ENCODE measurements around the gene TNKS1BP1.

The TNKS1BP1 gene

DNA sequence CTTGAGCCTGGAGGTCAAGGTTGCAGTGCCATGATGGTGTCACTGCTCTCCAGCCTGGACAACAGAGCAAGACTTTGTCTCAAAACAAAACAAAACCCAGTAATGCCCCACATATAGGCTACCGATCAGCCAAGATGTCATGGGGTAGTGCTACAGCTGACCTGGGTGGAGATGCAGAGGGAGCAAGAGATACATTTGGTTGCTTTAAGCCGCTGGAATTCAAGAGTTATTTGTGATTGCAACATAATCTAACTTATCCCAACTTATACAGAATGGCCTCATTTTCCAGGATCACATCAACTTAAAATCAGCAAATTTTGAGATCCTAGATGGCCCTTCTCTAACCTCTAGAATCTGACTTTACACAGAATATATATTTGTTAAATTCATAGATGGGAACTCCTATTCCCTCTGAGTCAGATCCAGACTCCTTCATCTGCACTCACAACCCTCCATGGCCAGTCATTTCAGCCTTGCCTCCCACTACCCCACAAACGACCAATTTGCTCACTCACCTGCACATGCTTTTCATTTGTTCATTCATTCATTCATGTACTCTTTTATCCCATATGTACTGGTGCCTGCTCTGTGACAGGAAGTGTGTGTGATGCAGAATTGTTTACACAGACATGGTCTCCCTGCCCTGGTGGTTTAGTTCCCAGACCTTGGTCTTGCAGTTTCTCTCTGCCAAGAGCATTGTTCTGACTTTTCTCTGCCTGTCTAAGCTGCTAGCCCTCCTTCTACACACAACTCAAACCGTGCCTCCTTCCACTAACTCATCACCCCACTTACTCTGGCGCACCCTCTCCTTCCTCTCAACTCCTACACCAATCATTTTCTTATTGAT is 63.6 kb downstream of the TNKS1BP1 start:
- Histone ChIP-seq H3K4me3 (ENCODE audit: low read depth in 1 of 2, low read length in 2 of 2) (no peak overlapping the region), H3K36me3 (ENCODE audit: control insufficient read depth in 1 of 2, insufficient read depth in 2 of 2, low read length in 2 of 2) (no peaks in the 10 kb centered on the region), H3K27ac (ENCODE audit: low read length) (no peak overlapping the region), H3K4me1 (ENCODE audit: control insufficient read depth in 1 of 2, insufficient read depth in 2 of 2, low read length in 2 of 2) (no peaks in the 10 kb centered on the region), H3K27me3 (ENCODE audit: low read depth, low read length) (no peaks in the 10 kb centered on the region), H3K9me3 (ENCODE audit: control insufficient read depth in 1 of 2, low read length in 2 of 2) (peaks cover 0 to 10% of the 10 kb centered on the region in 2 donors)

DNA sequence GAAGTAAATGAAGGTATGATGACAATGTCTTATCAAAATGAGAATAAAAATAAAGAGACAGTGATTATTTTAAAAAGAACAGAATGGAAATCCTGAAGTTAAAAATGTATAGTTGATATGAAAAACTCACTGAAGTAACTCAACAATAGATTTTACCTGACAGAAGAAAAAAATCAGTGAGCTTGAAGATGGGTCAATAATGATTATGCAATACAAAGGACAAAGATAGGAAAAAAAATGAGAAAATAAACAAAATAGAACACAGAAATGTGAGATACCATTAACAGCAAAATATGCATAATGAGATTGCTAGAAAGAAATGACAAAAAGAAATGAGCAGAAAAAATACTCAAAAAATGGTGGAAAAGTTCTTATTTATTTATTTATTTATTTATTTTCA is 68.6 kb downstream of the TNKS1BP1 start:
- peaks cover 0 to 4% of the 10 kb centered on the region in 2 donors for H3K4me1 ChIP-seq (ENCODE audit: control insufficient read depth in 1 of 2, insufficient read depth in 2 of 2, low read length in 2 of 2)
- H3K36me3 ChIP-seq (ENCODE audit: control insufficient read depth in 1 of 2, insufficient read depth in 2 of 2, low read length in 2 of 2), result peaks cover 0 to 4% of the 10 kb centered on the region in 2 donors
- H3K27ac ChIP-seq (ENCODE audit: low read length), result no peak overlapping the region
- H3K4me3 ChIP-seq (ENCODE audit: low read depth in 1 of 2, low read length in 2 of 2), result no peak overlapping the region
- peaks cover 0 to 10% of the 10 kb centered on the region in 2 donors for H3K9me3 ChIP-seq (ENCODE audit: control insufficient read depth in 1 of 2, low read length in 2 of 2)
- no peaks in the 10 kb centered on the region for H3K27me3 ChIP-seq (ENCODE audit: low read depth, low read length)

- Histone ChIP-seq H3K9me3 (ENCODE audit: control insufficient read depth in 1 of 2, low read length in 2 of 2) (peaks cover 0 to 10% of the 10 kb centered on the region in 2 donors), H3K36me3 (ENCODE audit: control insufficient read depth in 1 of 2, insufficient read depth in 2 of 2, low read length in 2 of 2) (peaks cover 0 to 4% of the 10 kb centered on the region in 2 donors), H3K27ac (ENCODE audit: low read length) (no peak overlapping the region), H3K4me1 (ENCODE audit: control insufficient read depth in 1 of 2, insufficient read depth in 2 of 2, low read length in 2 of 2) (peaks cover 0 to 4% of the 10 kb centered on the region in 2 donors), H3K27me3 (ENCODE audit: low read depth, low read length) (no peaks in the 10 kb centered on the region), H3K4me3 (ENCODE audit: low read depth in 1 of 2, low read length in 2 of 2) (no peak overlapping the region)
Observed at GRCh38 chr11:57255618-57256017, 69.1 kb downstream of the TNKS1BP1 start.

GRCh38 chr11:57254631-57255030 is 70.1 kb downstream of the TNKS1BP1 start:
- no peak overlapping the region for H3K4me3 ChIP-seq (ENCODE audit: low read depth in 1 of 2, low read length in 2 of 2)
- H3K27me3 ChIP-seq (ENCODE audit: low read depth, low read length), result no peaks in the 10 kb centered on the region
- peaks cover 0 to 10% of the 10 kb centered on the region in 2 donors for H3K9me3 ChIP-seq (ENCODE audit: control insufficient read depth in 1 of 2, low read length in 2 of 2)
- H3K27ac ChIP-seq (ENCODE audit: low read length), result no peak overlapping the region
- peaks cover 0 to 4% of the 10 kb centered on the region in 2 donors for H3K4me1 ChIP-seq (ENCODE audit: control insufficient read depth in 1 of 2, insufficient read depth in 2 of 2, low read length in 2 of 2)
- peaks cover 0 to 4% of the 10 kb centered on the region in 2 donors for H3K36me3 ChIP-seq (ENCODE audit: control insufficient read depth in 1 of 2, insufficient read depth in 2 of 2, low read length in 2 of 2)

GRCh38 chr11:57251491-57252104 is 73.2 kb downstream of the TNKS1BP1 start:
- Histone ChIP-seq H3K27me3 (ENCODE audit: low read depth, low read length) (no peaks in the 10 kb centered on the region), H3K27ac (ENCODE audit: low read length) (no peak overlapping the region), H3K9me3 (ENCODE audit: control insufficient read depth in 1 of 2, low read length in 2 of 2) (peaks cover 0 to 3% of the 10 kb centered on the region in 2 donors), H3K4me1 (ENCODE audit: control insufficient read depth in 1 of 2, insufficient read depth in 2 of 2, low read length in 2 of 2) (peaks cover 3 to 14% of the 10 kb centered on the region in 2 donors), H3K4me3 (ENCODE audit: low read depth in 1 of 2, low read length in 2 of 2) (no peak overlapping the region), H3K36me3 (ENCODE audit: control insufficient read depth in 1 of 2, insufficient read depth in 2 of 2, low read length in 2 of 2) (peaks cover 0 to 4% of the 10 kb centered on the region in 2 donors)

DNA sequence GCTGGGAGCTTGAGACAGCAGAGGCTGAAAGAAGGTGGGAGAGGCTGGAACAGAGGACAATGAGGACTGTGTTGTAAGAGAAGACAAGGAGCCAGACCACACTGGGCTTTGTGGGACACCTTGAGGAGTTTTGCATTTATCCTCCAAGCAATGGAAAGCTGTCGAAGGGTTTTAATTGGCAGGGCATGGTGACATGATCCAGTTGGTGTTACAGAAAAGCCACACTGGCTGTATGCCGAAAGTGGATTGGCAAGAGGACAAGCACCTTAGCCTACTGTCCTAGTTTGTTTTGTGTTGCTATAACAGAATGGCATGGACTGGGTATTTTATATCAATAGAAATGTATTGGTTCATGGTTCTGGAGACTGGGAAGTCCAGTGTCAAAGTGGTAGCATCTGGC is 73.7 kb downstream of the TNKS1BP1 start:
- H3K4me1 ChIP-seq (ENCODE audit: control insufficient read depth in 1 of 2, insufficient read depth in 2 of 2, low read length in 2 of 2), result peaks cover 3 to 14% of the 10 kb centered on the region in 2 donors
- H3K36me3 ChIP-seq (ENCODE audit: control insufficient read depth in 1 of 2, insufficient read depth in 2 of 2, low read length in 2 of 2), result peaks cover 0 to 4% of the 10 kb centered on the region in 2 donors
- H3K9me3 ChIP-seq (ENCODE audit: control insufficient read depth in 1 of 2, low read length in 2 of 2), result no peaks in the 10 kb centered on the region
- H3K27me3 ChIP-seq (ENCODE audit: low read depth, low read length), result no peaks in the 10 kb centered on the region
- H3K4me3 ChIP-seq (ENCODE audit: low read depth in 1 of 2, low read length in 2 of 2), result no peak overlapping the region
- H3K27ac ChIP-seq (ENCODE audit: low read length), result no peak overlapping the region
